ENCODE measurements around the gene CEP72.

DNA sequence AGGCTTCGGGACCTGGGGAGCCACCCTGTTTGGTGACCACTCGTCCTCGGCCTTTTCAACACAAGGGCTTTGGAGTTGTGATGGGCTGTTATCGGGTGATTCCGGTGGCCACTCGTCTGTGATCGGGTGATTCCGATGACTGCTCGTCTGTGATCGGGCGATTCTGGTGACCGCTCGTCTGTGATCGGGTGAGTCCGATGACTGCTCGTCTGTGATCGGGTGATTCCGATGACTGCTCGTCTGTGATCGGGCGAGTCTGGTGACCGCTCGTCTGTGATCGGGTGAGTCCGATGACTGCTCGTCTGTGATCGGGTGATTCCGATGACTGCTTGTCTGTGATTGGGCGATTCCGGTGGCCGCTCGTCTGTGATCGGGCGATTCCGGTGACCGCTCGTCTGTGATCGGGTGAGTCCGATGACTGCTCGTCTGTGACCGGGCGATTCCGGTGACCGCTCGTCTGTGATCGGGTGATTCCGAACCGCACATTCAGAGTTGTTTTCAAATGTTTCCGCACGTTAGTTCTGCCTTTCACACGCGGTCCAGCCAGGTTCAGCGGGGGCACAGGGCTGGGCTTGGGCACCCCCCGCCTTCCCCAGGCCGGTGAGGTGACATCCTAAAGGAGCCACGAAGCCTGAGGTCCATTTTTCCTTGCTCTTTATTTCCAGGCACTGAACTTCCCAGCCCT, 50.8 kb downstream of the CEP72 start:
- TF ChIP-seq POLR2A (IDR thresholded peaks at IDR 0.05; ENCODE audit: low read length) = no peak
- no peak for TF ChIP-seq GATA1 (IDR thresholded peaks at IDR 0.05; ENCODE audit: low read depth, low read length)
